HG03354 (cell line): ENCODE results near the gene PANK4.
"Not testable (repeated sequence)": the region's sequence is repeated elsewhere in the genome, so short reads cannot be mapped to it uniquely, and the experiment has no call there.

Experiments used
- ATAC-seq: cut with Tn5 transposase; IDR thresholded peaks from one replicate; pipeline ENCODE4 v1.9.1; 2021; ENCODE audit warnings: mild to moderate bottlenecking; ENCODE audit not compliant: unreplicated experiment, poor library complexity, severe bottlenecking

PANK4 gene

GRCh38 chr1:2559509-2560298 is 33.3 kb upstream of the PANK4 start:
- ATAC-seq, result no peak

GRCh38 chr1:2558861-2559260 is 32.5 kb upstream of the PANK4 start:
- ATAC-seq, result no peak

- ATAC-seq, result no peak
Observed at GRCh38 chr1:2558420-2558819, 32.0 kb upstream of the PANK4 start.

- no peak for ATAC-seq
Observed at GRCh38 chr1:2557482-2558400, 31.3 kb upstream of the PANK4 start.

- peak; percentile 29 for ATAC-seq
Observed at GRCh38 chr1:2556678-2557481, 30.5 kb upstream of the PANK4 start.

- peak; percentile 62 for ATAC-seq
Observed at GRCh38 chr1:2556277-2556677, 29.9 kb upstream of the PANK4 start, which contains the start of gene TNFRSF14. Gene TNFRSF14 (plus strand): TSS chr1:2556371. CDS start chr1:2556665, 294 bp downstream.

GRCh38 chr1:2555634-2556276 is 29.4 kb upstream of the PANK4 start:
- ATAC-seq, result peak; percentile 35

GRCh38 chr1:2554621-2555387 is 28.4 kb upstream of the PANK4 start:
- no peak for ATAC-seq

- no peak for ATAC-seq
Observed at GRCh38 chr1:2553871-2554620, 27.6 kb upstream of the PANK4 start.

GRCh38 chr1:2553076-2553475 is 26.7 kb upstream of the PANK4 start:
- not testable (repeated sequence) for ATAC-seq

- ATAC-seq, result no peak
Observed at GRCh38 chr1:2552189-2552588, 25.8 kb upstream of the PANK4 start.

- not testable (repeated sequence) for ATAC-seq
Observed at GRCh38 chr1:2551544-2551943, 25.1 kb upstream of the PANK4 start.

- not testable (repeated sequence) for ATAC-seq
Observed at GRCh38 chr1:2550309-2550861, 24.0 kb upstream of the PANK4 start.

GRCh38 chr1:2549367-2550029 is 23.1 kb upstream of the PANK4 start:
- ATAC-seq, result not testable (repeated sequence)

- peak; percentile 24 for ATAC-seq
Observed at GRCh38 chr1:2548068-2548589, 21.7 kb upstream of the PANK4 start.

- ATAC-seq, result peak; percentile 16
Observed at GRCh38 chr1:2547210-2548067, 21.0 kb upstream of the PANK4 start.
